HCT116 (cell line): ENCODE results near the gene MTARC2. TPM values are rescaled to one million over a fixed set of nuclear protein-coding genes. Genes with fewer than 3 reads are reported as not detected.
A peak's percentile ranks its signal among the peaks of the same experiment; 100 is the strongest.

Experiments used
- ATAC-seq: fragments of 200-7000 bp; cut with Tn5 transposase; 2 replicates; pipeline ENCODE4 v1.9.1; 2020; ENCODE audit warnings: mild to moderate bottlenecking, moderate library complexity
- BruUV-seq: library from RNA; stranded (reverse); fragments of 400-500 nt; replicated peaks from 2 replicates; lab custom pipeline; 2021; lab: Mats Ljungman, UMichigan
- CTCF ChIA-PET: fragments of 300-600 bp; sonication (Branson Sonifier 250); formaldehyde crosslinking; loops from one replicate; lab custom pipeline; 2021; ENCODE audit warnings: antibody characterized with exemption; lab: Charles Lee
- POLR2A ChIA-PET: fragments of 300-600, 350-600 bp; sonication (Branson Sonifier 250); formaldehyde crosslinking; loops from one replicate; lab custom pipeline; 2021; ENCODE audit warnings: antibody characterized with exemption; lab: Charles Lee
- RAD21 ChIA-PET, 2 experiments: fragments of 300-600 bp; sonication (Branson Sonifier 250); formaldehyde crosslinking; loops; one replicate each; lab custom pipeline; 2023; ENCODE audit warnings: low total read pairs in 2 of 2; ENCODE audit not compliant: uncharacterized antibody in 2 of 2, unreplicated experiment in 2 of 2, low non-redundant PET in 1 of 2; lab: Charles Lee
- DNase-seq: peaks from one replicate; pipeline ENCODE4 v3.0.0-alpha.2; 2010; ENCODE audit warnings: low read depth, low spot score
- H2AFZ ChIP-seq: fragments of 200-600 bp; shearing (Covaris generic), sonication (generic); 2 replicates; pipeline ENCODE4 v1.6.1; 2017; ENCODE audit warnings: low read depth, mixed run types, mixed read lengths, antibody characterized with exemption, low read length; ENCODE audit not compliant: poor library complexity, severe bottlenecking
- H3K27ac ChIP-seq: 2 replicates; pipeline ENCODE4 v1.5.1; 2012; ENCODE audit warnings: low read depth, low read length
- H3K27me3 ChIP-seq: fragments of 200-600 bp; sonication (generic); 2 replicates; pipeline ENCODE4 v1.6.1; 2016; ENCODE audit warnings: mixed run types, low read length, mixed read lengths; ENCODE audit not compliant: insufficient read depth
- H3K36me3 ChIP-seq, 2 experiments: fragments of 200-500 bp in 1 of 2; fragments of 200-600 bp in 1 of 2; sonication (Bioruptor generic) in 1 of 2; sonication (generic) in 1 of 2; 2 replicates each; pipeline versions ENCODE4 v1.5.1 to v1.6.1; 2014 to 2016; ENCODE audit warnings: low read length in 2 of 2, inconsistent platforms in 1 of 2, mixed read lengths in 1 of 2, mixed run types in 1 of 2; ENCODE audit not compliant: insufficient read depth in 2 of 2, control insufficient read depth in 1 of 2
- H3K4me1 ChIP-seq, 2 experiments: fragments of 200-600 bp in 1 of 2; sonication (generic) in 1 of 2; 2 replicates each; pipeline versions ENCODE4 v1.5.1 to v1.6.1; 2012 to 2017; ENCODE audit warnings: low read length in 2 of 2, inconsistent platforms in 1 of 2, mild to moderate bottlenecking in 1 of 2, mixed read lengths in 1 of 2, mixed run types in 1 of 2, moderate library complexity in 1 of 2; ENCODE audit not compliant: insufficient read depth in 2 of 2, control insufficient read depth in 1 of 2
- H3K4me2 ChIP-seq: fragments of 200-600 bp; sonication (generic); 2 replicates; pipeline ENCODE4 v1.6.1; 2017; ENCODE audit warnings: mixed run types, low read length, mixed read lengths
- H3K4me3 ChIP-seq, 2 experiments: fragments of 200-600 bp in 1 of 2; sonication (generic) in 1 of 2; replicated peaks in 1 of 2; 2 replicates each; pipeline ENCODE4 v1.5.1; 2011 to 2016; ENCODE audit warnings: low read length in 2 of 2, control low read depth in 1 of 2, low read depth in 1 of 2, mild to moderate bottlenecking in 1 of 2, mixed read lengths in 1 of 2, mixed run types in 1 of 2
- H3K79me2 ChIP-seq: fragments of 200-600 bp; sonication (generic); 2 replicates; pipeline ENCODE4 v1.6.1; 2017; ENCODE audit warnings: mild to moderate bottlenecking, mixed run types, low read length, moderate library complexity, mixed read lengths; ENCODE audit not compliant: insufficient read depth
- H3K9ac ChIP-seq: fragments of 200-600 bp; sonication (generic); 2 replicates; pipeline ENCODE4 v1.6.1; 2016; ENCODE audit warnings: low read length, mixed read lengths
- H3K9me2 ChIP-seq: fragments of 200-600 bp; sonication (generic), shearing (Covaris generic); 2 replicates; pipeline ENCODE4 v1.6.1; 2017; ENCODE audit warnings: mixed run types, mild to moderate bottlenecking, moderate library complexity; ENCODE audit not compliant: insufficient read depth
- H3K9me3 ChIP-seq, 2 experiments: fragments of 200-500 bp in 1 of 2; fragments of 200-600 bp in 1 of 2; sonication (Bioruptor generic) in 1 of 2; sonication (generic) in 1 of 2; 2 replicates each; pipeline ENCODE4 v1.6.1; 2014 to 2017; ENCODE audit warnings: low read length in 2 of 2, mixed read lengths in 2 of 2, inconsistent platforms in 1 of 2, low read depth in 1 of 2, mild to moderate bottlenecking in 1 of 2, mixed run types in 1 of 2, moderate library complexity in 1 of 2; ENCODE audit not compliant: control insufficient read depth in 1 of 2, insufficient read depth in 1 of 2
- H4K20me1 ChIP-seq: fragments of 200-600 bp; sonication (generic), shearing (Covaris generic); 2 replicates; pipeline ENCODE4 v1.6.1; 2017; ENCODE audit warnings: mixed run types, mild to moderate bottlenecking, moderate library complexity; ENCODE audit not compliant: insufficient read depth
- CBX3 ChIP-seq: IDR thresholded peaks from 2 replicates; pipeline ENCODE4 v1.6.1; 2012; ENCODE audit warnings: low read depth
- ELF1 ChIP-seq: IDR thresholded peaks from 2 replicates; pipeline ENCODE4 v1.6.1; 2012; ENCODE audit warnings: low read depth, borderline replicate concordance
- EZH2phosphoT487 ChIP-seq: fragments of 200-600 bp; IDR thresholded peaks from 2 replicates; pipeline ENCODE4 v1.6.1; 2018; ENCODE audit warnings: antibody characterized with exemption, borderline replicate concordance
- FOSL1 ChIP-seq: IDR thresholded peaks from 2 replicates; pipeline ENCODE4 v1.6.1; 2012; ENCODE audit warnings: low read depth
- JUND ChIP-seq: IDR thresholded peaks from 2 replicates; pipeline ENCODE4 v1.6.1; 2012
- POLR2A ChIP-seq: IDR thresholded peaks from 2 replicates; pipeline ENCODE4 v1.7.0; 2011; ENCODE audit warnings: borderline replicate concordance; ENCODE audit not compliant: insufficient read depth, insufficient read length; ENCODE audit errors: extremely low read depth
- POLR2AphosphoS5 ChIP-seq: IDR thresholded peaks from 2 replicates; pipeline ENCODE4 v1.6.1; 2011; ENCODE audit warnings: mild to moderate bottlenecking, low read depth, low read length, moderate library complexity
- RAD21 ChIP-seq: IDR thresholded peaks from 2 replicates; pipeline ENCODE4 v1.6.1; 2012; ENCODE audit warnings: low read depth, mild to moderate bottlenecking
- SIN3A ChIP-seq: IDR thresholded peaks from 2 replicates; pipeline ENCODE4 v1.6.1; 2012; ENCODE audit warnings: low read depth
- SP1 ChIP-seq: IDR thresholded peaks from 2 replicates; pipeline ENCODE4 v1.6.1; 2012; ENCODE audit warnings: low read depth
- TCF7L2 ChIP-seq: IDR thresholded peaks from 2 replicates; pipeline ENCODE4 v1.7.0; 2011; ENCODE audit warnings: borderline replicate concordance, inconsistent platforms; ENCODE audit not compliant: insufficient read depth, insufficient read length; ENCODE audit errors: extremely low read depth
- ZNF274 ChIP-seq: fragments of 200-500 bp; sonication (Bioruptor generic); IDR thresholded peaks from 2 replicates; pipeline ENCODE4 v1.6.1; 2014; ENCODE audit warnings: mild to moderate bottlenecking, low read depth, low read length, inconsistent platforms
- intact Hi-C: fragments of 100-400 bp; cut with micrococcal nuclease; formaldehyde crosslinking; loops from 2 replicates; pipeline ENCODE4 v1.10.0; 2022
- total RNA-seq: library from RNA; stranded (reverse); gene quantifications from one replicate; pipeline ENCODE4 v1.2.1, GENCODE V29; 2021; ENCODE audit not compliant: unreplicated experiment
- TF ChIP-seq, protein P1 (sequence below), 3 experiments: fragments of 200-600 bp in 1 of 3; sonication (generic) in 1 of 3; IDR thresholded peaks in 2 of 3; conservative IDR thresholded peaks in 1 of 3; 2 replicates each; pipeline ENCODE4 v1.5.1; 2012 to 2017; ENCODE audit warnings: low read depth in 2 of 3, low read length in 2 of 3, antibody characterized with exemption in 1 of 3, borderline replicate concordance in 1 of 3, control low read depth in 1 of 3, mild to moderate bottlenecking in 1 of 3, mixed read lengths in 1 of 3, mixed run types in 1 of 3, moderate library complexity in 1 of 3; ENCODE audit not compliant: insufficient read depth in 1 of 3
- TF ChIP-seq, protein P2 (sequence below): IDR thresholded peaks from 2 replicates; pipeline ENCODE4 v1.6.1; 2012
- TF ChIP-seq, protein P3 (sequence below): IDR thresholded peaks from 2 replicates; pipeline ENCODE4 v1.6.1; 2012

MTARC2 gene
- total RNA-seq, 1 experiment from 2014 or later, result 16.6 TPM

DNA sequence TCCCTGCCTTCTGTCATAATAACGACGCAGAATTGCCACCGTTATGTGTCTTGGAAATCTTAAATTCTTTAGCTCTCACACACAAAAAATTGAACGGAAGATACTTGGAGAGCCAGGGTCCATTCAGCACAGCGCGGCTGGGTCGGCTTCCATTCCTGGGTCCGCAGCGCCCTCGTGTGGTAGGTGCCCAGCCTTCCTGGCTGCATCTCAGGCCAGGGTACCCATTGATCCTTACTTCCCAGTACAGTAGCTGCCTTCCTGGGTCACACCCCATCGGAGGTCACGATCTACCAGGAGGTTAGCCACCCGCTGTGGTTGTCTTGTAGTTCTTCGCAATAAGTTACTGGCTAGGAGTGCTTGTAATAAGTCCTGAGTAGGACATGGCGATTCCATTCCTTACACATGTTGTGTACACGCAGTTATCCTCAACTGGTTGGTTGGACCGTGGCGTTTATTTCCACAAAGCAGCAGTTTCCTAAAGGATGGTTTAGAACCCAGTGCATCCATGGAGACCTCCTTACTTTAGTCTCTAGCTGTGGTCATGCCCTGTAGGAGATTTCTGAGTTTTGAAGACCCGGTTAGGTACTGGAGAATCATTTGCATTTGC, 28.7 kb downstream of the MTARC2 start:
- ChIA-PET POLR2A (no interaction called here), RAD21 (interaction anchor here (0.5 to 1.1 kb wide), 3 partner anchors 43 to 496 kb away, joined by 3 to 4 read pairs (median 3); no protein-coding TSS in a partner anchor), CTCF (interaction anchor here (1.2 to 4.4 kb wide), 13 partner anchors 10 to 665 kb away, joined by 3 to 47 read pairs (median 5); partner anchors contain the start of gene MTARC1)
- Histone ChIP-seq H2AFZ (no peak overlapping the region), H3K4me3 (no peak overlapping the region), H3K79me2 (no peaks in the 10 kb centered on the region), H3K9ac (no peak overlapping the region), H3K36me3 (no peaks in the 10 kb centered on the region), H4K20me1 (no peaks in the 10 kb centered on the region), H3K27me3 (no peaks in the 10 kb centered on the region), H3K4me1 (no peaks in the 10 kb centered on the region), H3K27ac (no peak overlapping the region), H3K4me2 (no peak overlapping the region; the same call in 1 of the 2 replicates), H3K9me3 (no peaks in the 10 kb centered on the region), H3K9me2 (no peaks in the 10 kb centered on the region)
- BruUV-seq, result no TSS peak
- ATAC-seq (peak; percentile 100), DNase-seq (peak; percentile 35)
- intact Hi-C loops, result loop anchor here (1.0 to 10.0 kb wide), 8 partner anchors 87 to 782 kb away; partner anchors contain the start of genes C1orf115 and MARK1
- TF ChIP-seq RAD21 (peak; percentile 95), FOSL1 (no peak), TCF7L2 (no peak)
- TF ChIP-seq, protein P1, sequence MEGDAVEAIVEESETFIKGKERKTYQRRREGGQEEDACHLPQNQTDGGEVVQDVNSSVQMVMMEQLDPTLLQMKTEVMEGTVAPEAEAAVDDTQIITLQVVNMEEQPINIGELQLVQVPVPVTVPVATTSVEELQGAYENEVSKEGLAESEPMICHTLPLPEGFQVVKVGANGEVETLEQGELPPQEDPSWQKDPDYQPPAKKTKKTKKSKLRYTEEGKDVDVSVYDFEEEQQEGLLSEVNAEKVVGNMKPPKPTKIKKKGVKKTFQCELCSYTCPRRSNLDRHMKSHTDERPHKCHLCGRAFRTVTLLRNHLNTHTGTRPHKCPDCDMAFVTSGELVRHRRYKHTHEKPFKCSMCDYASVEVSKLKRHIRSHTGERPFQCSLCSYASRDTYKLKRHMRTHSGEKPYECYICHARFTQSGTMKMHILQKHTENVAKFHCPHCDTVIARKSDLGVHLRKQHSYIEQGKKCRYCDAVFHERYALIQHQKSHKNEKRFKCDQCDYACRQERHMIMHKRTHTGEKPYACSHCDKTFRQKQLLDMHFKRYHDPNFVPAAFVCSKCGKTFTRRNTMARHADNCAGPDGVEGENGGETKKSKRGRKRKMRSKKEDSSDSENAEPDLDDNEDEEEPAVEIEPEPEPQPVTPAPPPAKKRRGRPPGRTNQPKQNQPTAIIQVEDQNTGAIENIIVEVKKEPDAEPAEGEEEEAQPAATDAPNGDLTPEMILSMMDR (IDR thresholded peaks at IDR 0.05 in 2 of 3, conservative IDR thresholded peaks at IDR 0.05 in 1 of 3; ENCODE audit: borderline replicate concordance in 1 of 3, insufficient read depth in 1 of 3, low read depth in 2 of 3, low read length in 2 of 3), result peak; percentile 78 to 99 (median 92)

DNA sequence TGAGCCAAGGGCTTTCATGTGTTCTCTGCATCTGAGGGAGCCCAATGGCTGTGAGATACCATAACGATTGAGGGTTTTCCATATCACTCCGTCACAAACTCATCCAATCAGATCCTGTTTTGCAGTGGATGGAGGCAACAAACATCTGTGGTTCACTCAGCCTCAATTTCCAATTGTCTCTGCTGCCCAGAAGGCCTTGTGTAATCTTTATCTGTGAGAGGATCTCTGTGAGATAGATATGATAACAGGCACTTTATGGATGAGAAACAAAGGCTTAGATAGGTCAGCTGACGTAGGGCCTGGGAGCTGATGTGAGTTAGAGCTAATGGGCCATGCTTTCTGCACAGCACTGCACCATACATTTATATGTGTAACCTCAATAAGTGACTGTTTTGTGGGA, 35.3 kb downstream of the MTARC2 start:
- Histone ChIP-seq H3K36me3 (no peaks in the 10 kb centered on the region), H3K27ac (no peak overlapping the region), H4K20me1 (no peaks in the 10 kb centered on the region), H3K4me2 (no peak overlapping the region), H3K9me3 (no peaks in the 10 kb centered on the region), H2AFZ (no peak overlapping the region), H3K4me1 (peaks cover 9 to 23% of the 10 kb centered on the region in 2 experiments), H3K4me3 (no peak overlapping the region), H3K9ac (no peak overlapping the region), H3K9me2 (no peaks in the 10 kb centered on the region), H3K27me3 (no peaks in the 10 kb centered on the region), H3K79me2 (peaks cover 7% of the 10 kb centered on the region; the same call in 1 of the 2 replicates)
- CTCF ChIA-PET, result no interaction called here
- BruUV-seq, result no TSS peak
- ATAC-seq (no peak), DNase-seq (no peak)
- RAD21 ChIA-PET, result no interaction called here
- intact Hi-C loops, result loop anchor here (5.0 kb wide), 1 partner anchor 946 kb away; no protein-coding TSS in a partner anchor
- POLR2A ChIA-PET, result no interaction called here
- TF ChIP-seq ELF1 (no peak), EZH2phosphoT487 (no peak), SP1 (no peak), JUND (no peak), POLR2A (no peak), FOSL1 (no peak), ZNF274 (no peak), POLR2AphosphoS5 (no peak), SIN3A (no peak), CBX3 (no peak), RAD21 (no peak)
- TF ChIP-seq, protein P2, sequence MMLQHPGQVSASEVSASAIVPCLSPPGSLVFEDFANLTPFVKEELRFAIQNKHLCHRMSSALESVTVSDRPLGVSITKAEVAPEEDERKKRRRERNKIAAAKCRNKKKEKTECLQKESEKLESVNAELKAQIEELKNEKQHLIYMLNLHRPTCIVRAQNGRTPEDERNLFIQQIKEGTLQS, result no peak
- TF ChIP-seq, protein P3, sequence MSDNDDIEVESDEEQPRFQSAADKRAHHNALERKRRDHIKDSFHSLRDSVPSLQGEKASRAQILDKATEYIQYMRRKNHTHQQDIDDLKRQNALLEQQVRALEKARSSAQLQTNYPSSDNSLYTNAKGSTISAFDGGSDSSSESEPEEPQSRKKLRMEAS, result no peak
- TF ChIP-seq, protein P1 (IDR thresholded peaks at IDR 0.05 in 2 of 3, conservative IDR thresholded peaks at IDR 0.05 in 1 of 3; ENCODE audit: borderline replicate concordance in 1 of 3, insufficient read depth in 1 of 3, low read depth in 2 of 3, low read length in 2 of 3), result no peak
